Loucy (cell line): ENCODE measurements around the gene SH3GLB1.

ENCODE experiments used
- H2AFZ ChIP-seq: fragments of 200-600 bp; sonication (generic); 2 replicates; pipeline ENCODE4 v1.6.0; 2016; ENCODE audit warnings: antibody characterized with exemption, mild to moderate bottlenecking, low read length, moderate library complexity
- H3F3A ChIP-seq: fragments of 200-600 bp; 2 replicates; pipeline ENCODE4 v1.6.0; 2016; ENCODE audit warnings: antibody characterized with exemption, low read depth, mild to moderate bottlenecking
- H3K27me3 ChIP-seq: fragments of 200-600 bp; sonication (generic); 2 replicates; pipeline ENCODE4 v1.6.1; 2014; ENCODE audit warnings: low read length, mild to moderate bottlenecking; ENCODE audit not compliant: insufficient read depth, poor library complexity, severe bottlenecking
- H3K36me3 ChIP-seq: fragments of 200-600 bp; sonication (generic); 2 replicates; pipeline ENCODE4 v1.6.1; 2016; ENCODE audit warnings: low read length; ENCODE audit not compliant: insufficient read depth
- H3K4me1 ChIP-seq: fragments of 200-600 bp; sonication (generic); 2 replicates; pipeline ENCODE4 v1.5.1; 2014; ENCODE audit warnings: low read length, mild to moderate bottlenecking; ENCODE audit not compliant: insufficient read depth, poor library complexity, severe bottlenecking
- H3K4me2 ChIP-seq: fragments of 200-600 bp; sonication (generic); 2 replicates; pipeline ENCODE4 v1.6.0; 2014; ENCODE audit warnings: antibody characterized with exemption, low read length, low read depth, mild to moderate bottlenecking; ENCODE audit not compliant: poor library complexity, severe bottlenecking
- H3K4me3 ChIP-seq: fragments of 200-600 bp; sonication (generic); 2 replicates; pipeline ENCODE4 v1.5.1; 2014; ENCODE audit warnings: low read length, mild to moderate bottlenecking, mixed read lengths; ENCODE audit not compliant: poor library complexity, severe bottlenecking
- H3K79me2 ChIP-seq: fragments of 200-600 bp; sonication (generic); 2 replicates; pipeline ENCODE4 v1.6.1; 2014; ENCODE audit warnings: low read length; ENCODE audit not compliant: insufficient read depth
- H3K9ac ChIP-seq: fragments of 200-600 bp; sonication (generic); 2 replicates; pipeline ENCODE4 v1.6.0; 2014; ENCODE audit warnings: mild to moderate bottlenecking, low read depth, low read length, moderate library complexity; ENCODE audit not compliant: poor library complexity, severe bottlenecking
- H3K9me2 ChIP-seq: fragments of 200-600 bp; sonication (generic); replicated peaks from 2 replicates; pipeline ENCODE4 v1.6.1; 2016; ENCODE audit warnings: low read depth, low read length, mixed read lengths
- H3K9me3 ChIP-seq: fragments of 200-600 bp; sonication (generic); 2 replicates; pipeline ENCODE4 v1.6.1; 2014; ENCODE audit warnings: mild to moderate bottlenecking, antibody characterized with exemption, low read length, low read depth; ENCODE audit not compliant: insufficient read depth
- H4K20me1 ChIP-seq: fragments of 200-600 bp; sonication (generic); 2 replicates; pipeline ENCODE4 v1.6.0; 2014; ENCODE audit warnings: antibody characterized with exemption, low read length, mild to moderate bottlenecking; ENCODE audit not compliant: insufficient read depth, poor library complexity, severe bottlenecking
- EZH2phosphoT487 ChIP-seq: fragments of 200-600 bp; IDR thresholded peaks from 2 replicates; pipeline ENCODE4 v1.6.1; 2018; ENCODE audit warnings: antibody characterized with exemption, mild to moderate bottlenecking, moderate library complexity, borderline replicate concordance
- TF ChIP-seq, protein P1 (sequence below): fragments of 200-600 bp; sonication (generic); conservative IDR thresholded peaks from 2 replicates; pipeline ENCODE4 v1.5.1; 2014; ENCODE audit warnings: mild to moderate bottlenecking, antibody characterized with exemption, low read length

The SH3GLB1 gene

GRCh38 chr1:86756062-86756406, 51.7 kb downstream of the SH3GLB1 start:
- TF ChIP-seq EZH2phosphoT487 = no peak
- TF ChIP-seq, protein P1, sequence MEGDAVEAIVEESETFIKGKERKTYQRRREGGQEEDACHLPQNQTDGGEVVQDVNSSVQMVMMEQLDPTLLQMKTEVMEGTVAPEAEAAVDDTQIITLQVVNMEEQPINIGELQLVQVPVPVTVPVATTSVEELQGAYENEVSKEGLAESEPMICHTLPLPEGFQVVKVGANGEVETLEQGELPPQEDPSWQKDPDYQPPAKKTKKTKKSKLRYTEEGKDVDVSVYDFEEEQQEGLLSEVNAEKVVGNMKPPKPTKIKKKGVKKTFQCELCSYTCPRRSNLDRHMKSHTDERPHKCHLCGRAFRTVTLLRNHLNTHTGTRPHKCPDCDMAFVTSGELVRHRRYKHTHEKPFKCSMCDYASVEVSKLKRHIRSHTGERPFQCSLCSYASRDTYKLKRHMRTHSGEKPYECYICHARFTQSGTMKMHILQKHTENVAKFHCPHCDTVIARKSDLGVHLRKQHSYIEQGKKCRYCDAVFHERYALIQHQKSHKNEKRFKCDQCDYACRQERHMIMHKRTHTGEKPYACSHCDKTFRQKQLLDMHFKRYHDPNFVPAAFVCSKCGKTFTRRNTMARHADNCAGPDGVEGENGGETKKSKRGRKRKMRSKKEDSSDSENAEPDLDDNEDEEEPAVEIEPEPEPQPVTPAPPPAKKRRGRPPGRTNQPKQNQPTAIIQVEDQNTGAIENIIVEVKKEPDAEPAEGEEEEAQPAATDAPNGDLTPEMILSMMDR = no peak
- H3K9me3 ChIP-seq = no peaks in the 10 kb centered on the region
- H3K27me3 ChIP-seq = no peaks in the 10 kb centered on the region
- H3K36me3 ChIP-seq = no peaks in the 10 kb centered on the region
- H3K9ac ChIP-seq = no peak overlapping the region
- no peaks in the 10 kb centered on the region for H3K9me2 ChIP-seq
- H4K20me1 ChIP-seq = no peaks in the 10 kb centered on the region
- no peaks in the 10 kb centered on the region for H3F3A ChIP-seq
- no peak overlapping the region for H2AFZ ChIP-seq
- no peaks in the 10 kb centered on the region for H3K79me2 ChIP-seq
- H3K4me1 ChIP-seq = no peaks in the 10 kb centered on the region
- no peak overlapping the region for H3K4me2 ChIP-seq
- H3K4me3 ChIP-seq = no peak overlapping the region

DNA sequence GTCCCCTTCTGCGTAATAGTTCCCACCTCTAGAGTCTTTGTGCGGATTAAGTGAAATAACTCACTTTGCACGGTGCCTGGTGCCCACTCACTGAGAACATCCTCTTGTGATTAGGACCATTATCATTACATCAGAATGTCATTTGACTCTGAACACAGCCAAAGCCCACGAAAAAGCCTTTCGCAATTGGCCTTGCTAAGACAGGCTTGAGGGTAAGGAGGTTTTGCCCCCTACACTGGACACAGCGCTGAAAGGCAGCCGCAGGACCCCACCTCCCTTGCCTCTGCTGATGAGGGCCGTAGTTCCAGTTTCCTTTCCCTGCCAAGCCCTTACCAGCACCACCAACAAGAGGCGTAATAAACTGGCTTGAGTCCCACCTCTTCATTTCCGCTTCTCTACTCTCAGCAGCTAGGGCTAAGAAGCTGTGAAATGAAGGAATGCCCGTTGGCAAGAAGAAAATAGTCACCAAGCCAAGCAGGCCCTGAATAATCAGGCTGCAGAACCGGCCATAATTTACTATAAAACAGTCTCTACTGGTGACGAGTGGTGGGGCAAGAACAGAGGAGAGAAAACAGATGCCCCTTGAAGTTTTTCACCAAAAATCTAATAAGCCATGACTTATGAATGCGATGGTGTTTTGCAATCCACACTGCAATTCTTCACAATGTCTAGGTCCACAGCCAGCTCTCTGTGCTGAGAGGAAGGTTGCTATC, 53.1 kb downstream of the SH3GLB1 start:
- H2AFZ ChIP-seq = no peak overlapping the region
- no peaks in the 10 kb centered on the region for H3F3A ChIP-seq
- H3K4me2 ChIP-seq = no peak overlapping the region
- H4K20me1 ChIP-seq = no peaks in the 10 kb centered on the region
- H3K79me2 ChIP-seq = no peaks in the 10 kb centered on the region
- H3K27me3 ChIP-seq = no peaks in the 10 kb centered on the region
- no peak overlapping the region for H3K9ac ChIP-seq
- H3K9me2 ChIP-seq = no peaks in the 10 kb centered on the region
- no peaks in the 10 kb centered on the region for H3K9me3 ChIP-seq
- H3K4me1 ChIP-seq = no peaks in the 10 kb centered on the region
- no peaks in the 10 kb centered on the region for H3K36me3 ChIP-seq
- TF ChIP-seq EZH2phosphoT487 = no peak
- TF ChIP-seq, protein P1 = no peak
- H3K4me3 ChIP-seq = no peak overlapping the region

DNA sequence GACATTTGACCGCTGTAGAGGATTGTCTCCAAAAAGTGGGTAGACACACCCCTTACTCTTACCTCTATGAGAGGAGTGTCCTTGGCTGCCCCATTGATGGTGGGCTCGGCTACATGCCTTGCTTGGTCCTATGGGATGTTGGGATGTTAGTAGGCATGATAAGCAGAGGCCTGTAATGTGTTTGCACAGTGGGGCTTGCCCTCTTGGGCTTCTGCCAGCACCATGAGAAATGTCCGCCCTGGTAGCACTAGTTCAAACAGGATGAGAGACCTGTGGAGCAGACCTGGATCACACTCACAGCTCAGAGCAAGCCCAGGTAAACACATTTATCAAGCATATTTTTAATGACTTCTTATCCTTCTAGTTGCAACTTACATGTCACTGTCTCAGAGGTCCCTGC, 54.2 kb downstream of the SH3GLB1 start:
- H4K20me1 ChIP-seq = no peaks in the 10 kb centered on the region
- no peaks in the 10 kb centered on the region for H3F3A ChIP-seq
- H3K9me3 ChIP-seq = no peaks in the 10 kb centered on the region
- H3K4me1 ChIP-seq = no peaks in the 10 kb centered on the region
- no peaks in the 10 kb centered on the region for H3K27me3 ChIP-seq
- H3K4me3 ChIP-seq = no peak overlapping the region
- H3K36me3 ChIP-seq = no peaks in the 10 kb centered on the region
- no peak overlapping the region for H3K9ac ChIP-seq
- H3K79me2 ChIP-seq = no peaks in the 10 kb centered on the region
- no peak overlapping the region for H3K4me2 ChIP-seq
- H2AFZ ChIP-seq = no peak overlapping the region
- H3K9me2 ChIP-seq = no peaks in the 10 kb centered on the region
- no peak for TF ChIP-seq EZH2phosphoT487
- TF ChIP-seq, protein P1 = no peak
